Measurements from ENCODE around the gene TAF11L10.
"Not testable (repeated sequence)": the region's sequence is repeated elsewhere in the genome, so short reads cannot be mapped to it uniquely, and the experiment has no call there.

TAF11L10 gene
- 0 reads per million in 17 experiments for total RNA-seq

- not testable (repeated sequence) for DNase-seq
Measured at GRCh38 chr5:17597728-17598127, at the start of gene TAF11L10. TSS of gene TAF11L10 (minus strand) at chr5:17597828.

- no peak for DNase-seq
Measured at GRCh38 chr5:17634160-17634559, 36.5 kb upstream of the TAF11L10 start, which contains the start of gene TAF11L14. TSS of gene TAF11L14 (plus strand) at chr5:17634460.

GRCh38 chr5:17631788-17632187 lies 34.2 kb upstream of the TAF11L10 start, which contains the start of gene TAF11L13:
TSS of gene TAF11L13 (plus strand) at chr5:17632088.
- not testable (repeated sequence) for DNase-seq

GRCh38 chr5:17625686-17626085 lies 28.1 kb upstream of the TAF11L10 start:
- no peak for DNase-seq

- no peak for DNase-seq
Measured at GRCh38 chr5:17620627-17621026, 23.0 kb upstream of the TAF11L10 start.

- DNase-seq = no peak
Measured at GRCh38 chr5:17619354-17619753, 21.7 kb upstream of the TAF11L10 start.

- no peak for DNase-seq
Measured at GRCh38 chr5:17614872-17615605, 17.4 kb upstream of the TAF11L10 start.

- DNase-seq = not testable (repeated sequence)
Measured at GRCh38 chr5:17610092-17610491, 12.5 kb upstream of the TAF11L10 start, which contains the start of gene TAF11L12. TSS of gene TAF11L12 (plus strand) at chr5:17610392.

- not testable (repeated sequence) for DNase-seq
Measured at GRCh38 chr5:17607461-17607860, 9.8 kb upstream of the TAF11L10 start.

- DNase-seq = no peak
Measured at GRCh38 chr5:17604951-17605350, 7.3 kb upstream of the TAF11L10 start.

GRCh38 chr5:17603880-17604279 lies 6.3 kb upstream of the TAF11L10 start, which contains the start of gene TAF11L11:
TSS of gene TAF11L11 (plus strand) at chr5:17604183.
- not testable (repeated sequence) for DNase-seq

GRCh38 chr5:17594255-17594654 lies 3.4 kb downstream of the TAF11L10 start, which contains the start of gene TAF11L9:
TSS of gene TAF11L9 (minus strand) at chr5:17594394.
- DNase-seq = not testable (repeated sequence)

GRCh38 chr5:17590860-17591259 lies 6.8 kb downstream of the TAF11L10 start, which contains the start of gene TAF11L8:
TSS of gene TAF11L8 (minus strand) at chr5:17590960.
- DNase-seq = not testable (repeated sequence)

- DNase-seq = not testable (repeated sequence)
Measured at GRCh38 chr5:17585658-17586057, 12.0 kb downstream of the TAF11L10 start, which contains the start of gene TAF11L7. TSS of gene TAF11L7 (minus strand) at chr5:17585758.

All from suppressor macrophage (primary cell).